OCI-LY1 (cell line): Measurements from ENCODE around the gene ZBED5.

Experiments used
- H2AFZ ChIP-seq: fragments of 200-600 bp; sonication (generic), shearing (Covaris generic); 2 replicates; pipeline ENCODE4 v1.6.0; 2014; ENCODE audit warnings: antibody characterized with exemption, mild to moderate bottlenecking, low read length
- H3F3A ChIP-seq: fragments of 200-600 bp; sonication (generic), shearing (Covaris generic); 2 replicates; pipeline ENCODE4 v1.6.0; 2014; ENCODE audit warnings: mild to moderate bottlenecking, antibody characterized with exemption, low read length, moderate library complexity; ENCODE audit not compliant: insufficient read depth
- H3K27ac ChIP-seq: fragments of 200-600 bp; sonication (generic); 2 replicates; pipeline ENCODE4 v1.5.1; 2014; ENCODE audit warnings: low read length, mixed run types, mild to moderate bottlenecking, low read depth; ENCODE audit not compliant: poor library complexity, severe bottlenecking
- H3K27me3 ChIP-seq: fragments of 200-600 bp; sonication (generic); 2 replicates; pipeline ENCODE4 v1.6.0; 2014; ENCODE audit warnings: antibody characterized with exemption, mild to moderate bottlenecking, low read length, moderate library complexity; ENCODE audit not compliant: insufficient read depth
- H3K36me3 ChIP-seq: fragments of 200-600 bp; sonication (generic); 2 replicates; pipeline ENCODE4 v1.6.1; 2014; ENCODE audit warnings: mild to moderate bottlenecking, antibody characterized with exemption, low read length, moderate library complexity, mixed read lengths; ENCODE audit not compliant: insufficient read depth
- H3K4me1 ChIP-seq: fragments of 200-600 bp; sonication (generic); 2 replicates; pipeline ENCODE4 v1.5.1; 2014; ENCODE audit warnings: mild to moderate bottlenecking, low read length, moderate library complexity; ENCODE audit not compliant: insufficient read depth, severe bottlenecking
- H3K4me2 ChIP-seq: fragments of 200-600 bp; sonication (generic), shearing (Covaris generic); 2 replicates; pipeline ENCODE4 v1.6.1; 2014; ENCODE audit warnings: low read length
- H3K4me3 ChIP-seq: fragments of 200-600 bp; sonication (generic); 2 replicates; pipeline ENCODE4 v1.5.1; 2014; ENCODE audit warnings: low read length, low read depth, mild to moderate bottlenecking, mixed read lengths; ENCODE audit not compliant: poor library complexity, severe bottlenecking
- H3K79me2 ChIP-seq: fragments of 200-600 bp; shearing (Covaris generic); 2 replicates; pipeline ENCODE4 v1.6.1; 2016; ENCODE audit warnings: mixed run types, low read length, mixed read lengths; ENCODE audit not compliant: insufficient read depth
- H3K9ac ChIP-seq: fragments of 200-600 bp; sonication (generic), shearing (Covaris generic); 2 replicates; pipeline ENCODE4 v1.6.1; 2014; ENCODE audit warnings: mild to moderate bottlenecking, low read length, mixed read lengths
- H3K9me2 ChIP-seq: fragments of 200-600 bp; sonication (generic), shearing (Covaris generic); 2 replicates; pipeline ENCODE4 v1.6.1; 2014; ENCODE audit warnings: low read depth, mild to moderate bottlenecking, low read length, mixed read lengths
- H3K9me3 ChIP-seq: fragments of 200-600 bp; shearing (Covaris generic); 2 replicates; pipeline ENCODE4 v1.6.1; 2014; ENCODE audit warnings: low read length, mixed read lengths
- H4K20me1 ChIP-seq: fragments of 200-600 bp; sonication (generic), shearing (Covaris generic); 2 replicates; pipeline ENCODE4 v1.6.0; 2016; ENCODE audit warnings: mild to moderate bottlenecking, low read length; ENCODE audit not compliant: insufficient read depth
- CTCF ChIP-seq: fragments of 200-600 bp; sonication (generic), shearing (Covaris generic); IDR thresholded peaks from 2 replicates; pipeline ENCODE4 v1.5.1; 2017; ENCODE audit warnings: mild to moderate bottlenecking, antibody characterized with exemption, low read length, moderate library complexity, mixed read lengths
- EZH2 ChIP-seq: fragments of 200-600 bp; sonication (generic), shearing (Covaris generic); IDR thresholded peaks from 2 replicates; pipeline ENCODE4 v1.8.0; 2017; ENCODE audit warnings: borderline replicate concordance, mixed run types, mild to moderate bottlenecking, antibody characterized with exemption, low read length, moderate library complexity, mixed read lengths

The ZBED5 gene

GRCh38 chr11:10898003-10898762, 40.3 kb upstream of the ZBED5 start:
- Histone ChIP-seq H3F3A (no peaks in the 10 kb centered on the region), H3K4me1 (no peaks in the 10 kb centered on the region), H2AFZ (no peak overlapping the region), H3K27me3 (no peaks in the 10 kb centered on the region), H3K4me2 (no peak overlapping the region), H3K36me3 (no peaks in the 10 kb centered on the region), H3K9me2 (no peaks in the 10 kb centered on the region), H3K4me3 (no peak overlapping the region), H3K9me3 (no peaks in the 10 kb centered on the region), H4K20me1 (no peaks in the 10 kb centered on the region), H3K79me2 (no peaks in the 10 kb centered on the region), H3K9ac (no peak overlapping the region), H3K27ac (no peak overlapping the region)
- no peak for TF ChIP-seq CTCF
- TF ChIP-seq EZH2: no peak

- H3K9ac ChIP-seq: no peak overlapping the region
- no peak overlapping the region for H2AFZ ChIP-seq
- no peak overlapping the region for H3K27ac ChIP-seq
- no peaks in the 10 kb centered on the region for H3K4me1 ChIP-seq
- TF ChIP-seq EZH2 (no peak), CTCF (no peak)
- H3K4me2 ChIP-seq: no peak overlapping the region
- no peaks in the 10 kb centered on the region for H3K27me3 ChIP-seq
- H3K79me2 ChIP-seq: no peaks in the 10 kb centered on the region
- no peaks in the 10 kb centered on the region for H3F3A ChIP-seq
- no peaks in the 10 kb centered on the region for H3K9me2 ChIP-seq
- H3K9me3 ChIP-seq: no peaks in the 10 kb centered on the region
- H3K4me3 ChIP-seq: no peak overlapping the region
- H3K36me3 ChIP-seq: no peaks in the 10 kb centered on the region
- no peaks in the 10 kb centered on the region for H4K20me1 ChIP-seq
These were observed 39.3 kb upstream of the ZBED5 start for GRCh38 chr11:10897150-10897549.

GRCh38 chr11:10896493-10896892, 38.6 kb upstream of the ZBED5 start:
- H3K36me3 ChIP-seq: no peaks in the 10 kb centered on the region
- H3K9me2 ChIP-seq: no peaks in the 10 kb centered on the region
- TF ChIP-seq CTCF (no peak), EZH2 (no peak)
- H3K79me2 ChIP-seq: no peaks in the 10 kb centered on the region
- no peak overlapping the region for H3K27ac ChIP-seq
- H3K4me1 ChIP-seq: no peaks in the 10 kb centered on the region
- H3K27me3 ChIP-seq: no peaks in the 10 kb centered on the region
- H3K9ac ChIP-seq: no peak overlapping the region
- H3F3A ChIP-seq: no peaks in the 10 kb centered on the region
- H3K9me3 ChIP-seq: no peaks in the 10 kb centered on the region
- no peak overlapping the region for H3K4me3 ChIP-seq
- H4K20me1 ChIP-seq: no peaks in the 10 kb centered on the region
- no peak overlapping the region for H2AFZ ChIP-seq
- H3K4me2 ChIP-seq: no peak overlapping the region
